Endodermal cell (in vitro differentiated cells): ENCODE data around the gene HSD17B12. TPM values are rescaled to one million over a fixed set of nuclear protein-coding genes. Genes with fewer than 3 reads are reported as not detected.

ENCODE experiments used
- DNase-seq: peaks from one replicate; pipeline ENCODE4 v3.0.0-alpha.2; 2017
- H3K27ac ChIP-seq: 2 replicates; pipeline ENCODE4 v1.5.1; 2013; ENCODE audit warnings: mild to moderate bottlenecking, low read depth, low read length, moderate library complexity
- H3K27me3 ChIP-seq: 2 replicates; pipeline ENCODE4 v1.6.1; 2013; ENCODE audit warnings: mild to moderate bottlenecking, low read length, moderate library complexity; ENCODE audit not compliant: insufficient read depth, control insufficient read depth, poor library complexity, severe bottlenecking
- H3K36me3 ChIP-seq: 2 replicates; pipeline ENCODE4 v1.7.0; 2013; ENCODE audit warnings: mild to moderate bottlenecking, low read length, moderate library complexity; ENCODE audit not compliant: control insufficient read depth, insufficient read depth
- H3K4me1 ChIP-seq: one replicate; pipeline ENCODE4 v1.7.0; 2013; ENCODE audit warnings: low read length; ENCODE audit not compliant: control insufficient read depth, insufficient read depth
- H3K4me3 ChIP-seq: 2 replicates; pipeline ENCODE4 v1.5.1; 2013; ENCODE audit warnings: mild to moderate bottlenecking, low read length, moderate library complexity
- H3K9ac ChIP-seq: 2 replicates; pipeline ENCODE4 v1.6.1; 2013; ENCODE audit warnings: mild to moderate bottlenecking, low read length, moderate library complexity; ENCODE audit not compliant: poor library complexity, severe bottlenecking; ENCODE audit errors: extremely low read depth
- H3K9me3 ChIP-seq: 2 replicates; pipeline ENCODE4 v1.6.1; 2013; ENCODE audit warnings: mild to moderate bottlenecking, low read length, moderate library complexity; ENCODE audit not compliant: control insufficient read depth
- H3K27ac Mint-ChIP-seq: 2 replicates; pipeline ENCODE4 v1.8.0; 2020; ENCODE audit warnings: mixed read lengths
- H3K27me3 Mint-ChIP-seq: 2 replicates; pipeline ENCODE4 v1.8.0; 2021; ENCODE audit warnings: mild to moderate bottlenecking, mixed read lengths; ENCODE audit not compliant: insufficient read depth
- H3K36me3 Mint-ChIP-seq: 2 replicates; pipeline ENCODE4 v1.8.0; 2020; ENCODE audit warnings: low read depth, mixed read lengths
- H3K4me1 Mint-ChIP-seq: 2 replicates; pipeline ENCODE4 v1.8.0; 2020; ENCODE audit warnings: mixed read lengths
- H3K4me3 Mint-ChIP-seq: 2 replicates; pipeline ENCODE4 v1.8.0; 2020; ENCODE audit warnings: mild to moderate bottlenecking, moderate library complexity, mixed read lengths
- H3K9me3 Mint-ChIP-seq: 2 replicates; pipeline ENCODE4 v1.8.0; 2020; ENCODE audit warnings: mild to moderate bottlenecking, mixed read lengths
- CTCF ChIP-seq: fragments of 200-600 bp; sonication (generic); conservative IDR thresholded peaks from 2 replicates; pipeline ENCODE4 v1.5.0; 2021; ENCODE audit warnings: antibody characterized with exemption, mild to moderate bottlenecking
- WGBS, 2 experiments: methylation state at CpG; one replicate each; pipeline versions ENCODE4 v1.1.5 to v1.1.7; 2013; ENCODE audit warnings: missing lambda C conversion rate in 2 of 2, mixed read lengths in 1 of 2; ENCODE audit not compliant: insufficient coverage in 1 of 2, insufficient read length in 1 of 2; 5-methylcytosine and 5-hydroxymethylcytosine counted together
- total RNA-seq, 2 donors: library from RNA; stranded (reverse); fragmentation: NEBNext Ultra II Directional in 1 of 2; extraction: Animal tissue kit (Norgen Biotek cat#: 25700) in 1 of 2; gene quantifications; 2 replicates in 1 of 2; 3 replicates in 1 of 2; pipeline ENCODE4 v1.2.1, GENCODE V29; 2021

Gene HSD17B12
- total RNA-seq, 2 donors from 2014 or later: 109 to 138 TPM

- no peak for DNase-seq
- no peak overlapping the region for H3K4me3 Mint-ChIP-seq
Measured at GRCh38 chr11:43693731-43694130, 13.2 kb downstream of the HSD17B12 start.

GRCh38 chr11:43694477-43694876 lies 13.9 kb downstream of the HSD17B12 start:
- H3K36me3 Mint-ChIP-seq: peaks cover 19% of the 10 kb centered on the region
- H3K36me3 ChIP-seq: peaks cover 7% of the 10 kb centered on the region
- no peak overlapping the region for H3K4me3 ChIP-seq
- WGBS, 2 experiments: 88 to 95% methylated on average over 1 to 2 of the region's 2 CpGs
- H3K4me3 Mint-ChIP-seq: no peak overlapping the region
- H3K4me1 Mint-ChIP-seq: peaks cover 27% of the 10 kb centered on the region
- no peak overlapping the region for H3K27ac ChIP-seq
- H3K4me1 ChIP-seq: no peaks in the 10 kb centered on the region
- TF ChIP-seq CTCF: no peak
- no peaks in the 10 kb centered on the region for H3K27me3 Mint-ChIP-seq
- no peaks in the 10 kb centered on the region for H3K9me3 Mint-ChIP-seq
- H3K27ac Mint-ChIP-seq: no peak overlapping the region
- DNase-seq: no peak
- peaks cover 4% of the 10 kb centered on the region for H3K9me3 ChIP-seq
- H3K9ac ChIP-seq: no peak overlapping the region
- no peaks in the 10 kb centered on the region for H3K27me3 ChIP-seq

More at GRCh38 chr11:43693731-43694130, 13.2 kb downstream of the HSD17B12 start:
- no peak overlapping the region for H3K27ac Mint-ChIP-seq
- Histone ChIP-seq H3K27ac (no peak overlapping the region), H3K27me3 (no peaks in the 10 kb centered on the region), H3K4me3 (no peak overlapping the region), H3K9ac (no peak overlapping the region), H3K9me3 (no peaks in the 10 kb centered on the region), H3K4me1 (no peaks in the 10 kb centered on the region), H3K36me3 (peaks cover 5% of the 10 kb centered on the region)
- no peaks in the 10 kb centered on the region for H3K27me3 Mint-ChIP-seq
- H3K4me1 Mint-ChIP-seq: peaks cover 29% of the 10 kb centered on the region
- no peaks in the 10 kb centered on the region for H3K9me3 Mint-ChIP-seq
- TF ChIP-seq CTCF: no peak
- 96 to 100% methylated on average over 1 to 3 of the region's 3 CpGs for WGBS, 2 experiments
- peaks cover 20% of the 10 kb centered on the region for H3K36me3 Mint-ChIP-seq

GRCh38 chr11:43697679-43698078 lies 17.1 kb downstream of the HSD17B12 start:
- H3K4me3 Mint-ChIP-seq: no peak overlapping the region
- peaks cover 37% of the 10 kb centered on the region for H3K36me3 Mint-ChIP-seq
- no peak for TF ChIP-seq CTCF
- H3K4me3 ChIP-seq: no peak overlapping the region
- H3K9me3 ChIP-seq: peaks cover 32% of the 10 kb centered on the region
- H3K9ac ChIP-seq: no peak overlapping the region
- H3K27ac ChIP-seq: no peak overlapping the region
- H3K9me3 Mint-ChIP-seq: peaks cover 24% of the 10 kb centered on the region
- WGBS, 2 experiments: 84 to 100% methylated on average over 1 of the region's 1 CpG
- H3K27me3 Mint-ChIP-seq: no peaks in the 10 kb centered on the region
- H3K4me1 ChIP-seq: no peaks in the 10 kb centered on the region
- peaks cover 27% of the 10 kb centered on the region for H3K4me1 Mint-ChIP-seq
- no peaks in the 10 kb centered on the region for H3K27me3 ChIP-seq
- no peak overlapping the region for H3K27ac Mint-ChIP-seq
- DNase-seq: no peak
- H3K36me3 ChIP-seq: peaks cover 25% of the 10 kb centered on the region
